ENCODE results near the gene PCOLCE2.

- TF ChIP-seq POLR2A (IDR thresholded peaks at IDR 0.05) (no peak), POLR2AphosphoS5 (IDR thresholded peaks at IDR 0.05) (no peak)
Measured at GRCh38 chr3:142863010-142863817, 25.7 kb downstream of the PCOLCE2 start.

Measured in spleen (tissue), 3 donors.